Measurements from ENCODE around the gene NCLN.
"Not testable (repeated sequence)": the region's sequence is repeated elsewhere in the genome, so short reads cannot be mapped to it uniquely, and the experiment has no call there.

The NCLN gene

GRCh38 chr19:3193256-3194105 is 7.8 kb downstream of the NCLN start:
- no peak for DNase-seq
- intact Hi-C loops (cut with DNase I), result no loop called here

- intact Hi-C loops (cut with DNase I), result no loop called here
- DNase-seq, result no peak
These were observed 8.7 kb downstream of the NCLN start for GRCh38 chr19:3194106-3195087.

GRCh38 chr19:3196064-3196932 is 10.6 kb downstream of the NCLN start:
- DNase-seq, result no peak
- intact Hi-C loops (cut with DNase I), result no loop called here

DNA sequence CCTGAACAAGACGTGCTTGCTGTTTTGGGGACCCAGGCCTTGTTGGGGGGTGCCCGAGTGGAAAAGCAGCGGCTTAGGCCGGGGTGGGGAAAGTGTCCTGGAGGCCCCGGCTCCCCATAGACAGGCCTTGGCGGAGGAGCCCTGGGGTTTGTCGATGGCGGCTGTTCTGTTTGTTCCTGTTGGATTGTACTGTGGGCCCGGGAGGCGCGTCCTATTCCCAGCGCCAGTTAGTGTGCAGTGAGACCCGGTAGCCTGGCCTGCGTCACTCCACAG is 11.1 kb downstream of the NCLN start:
- intact Hi-C loops (cut with DNase I), result no loop called here
- no peak for DNase-seq

DNA sequence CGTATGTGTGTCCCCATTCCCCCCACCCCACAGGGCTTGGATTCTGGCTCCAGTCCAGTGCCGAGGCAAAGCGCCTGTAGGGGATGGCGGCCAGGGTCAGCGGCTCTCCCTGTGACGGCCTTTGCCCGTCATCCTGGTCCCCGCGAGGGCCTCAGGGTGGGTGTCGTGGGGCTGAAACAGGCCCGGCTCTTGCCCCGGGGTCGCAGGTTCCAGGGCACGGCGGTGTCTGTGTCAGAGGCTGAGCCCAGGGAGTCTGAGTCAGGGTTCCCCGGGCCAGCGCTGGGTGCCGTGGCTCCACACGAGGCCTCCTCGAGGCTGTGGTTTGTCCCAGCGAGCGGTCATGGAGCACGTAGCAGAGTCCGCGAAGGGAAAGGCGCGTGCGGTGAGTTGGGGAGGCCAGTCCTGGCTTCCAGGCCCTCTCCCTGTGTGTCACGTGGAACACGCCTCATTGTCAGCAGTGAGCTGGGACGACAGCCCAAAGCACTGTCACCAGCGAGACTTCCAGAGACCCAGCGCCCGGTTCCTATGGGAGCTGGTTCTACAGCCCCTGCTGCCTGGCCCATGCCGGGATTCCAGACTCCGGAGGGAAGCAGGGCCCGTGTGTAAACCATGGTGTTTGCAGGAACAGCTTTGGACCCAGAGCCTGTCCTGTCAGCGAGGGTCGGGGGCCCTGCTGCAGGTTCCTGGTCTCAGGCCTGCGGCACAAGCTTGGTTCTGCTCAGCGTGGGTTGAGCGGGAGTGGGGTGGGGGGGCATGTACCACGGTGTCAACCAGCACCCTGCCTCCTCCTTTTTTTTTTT is 13.4 kb downstream of the NCLN start:
- intact Hi-C loops (cut with DNase I), result no loop called here

GRCh38 chr19:3201072-3201700 is 15.5 kb downstream of the NCLN start:
- intact Hi-C loops (cut with DNase I), result no loop called here
- no peak for DNase-seq

More for the DNA sequence above, 13.4 kb downstream of the NCLN start:
- DNase-seq, result no peak

DNA sequence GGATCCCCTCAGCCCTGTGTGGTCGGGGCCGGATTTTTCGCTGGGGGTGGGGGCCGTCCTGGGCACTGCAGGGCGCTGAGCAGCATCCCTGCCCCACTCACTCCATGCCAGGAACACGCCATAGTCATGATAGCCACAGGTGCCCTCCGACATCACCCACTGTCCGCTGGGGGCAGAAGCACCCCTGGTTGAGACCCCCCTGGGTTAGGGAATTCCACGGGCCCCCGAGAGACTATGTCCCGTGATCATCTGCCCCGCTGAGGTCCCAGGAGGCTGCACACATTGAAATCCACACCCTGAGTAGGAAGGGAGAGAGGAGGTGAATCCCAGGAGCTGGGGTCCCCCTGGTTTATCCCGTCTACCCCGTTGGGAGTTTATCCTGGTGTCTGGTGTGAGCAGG is 16.2 kb downstream of the NCLN start:
- intact Hi-C loops (cut with DNase I), result no loop called here
- DNase-seq, result no peak

DNA sequence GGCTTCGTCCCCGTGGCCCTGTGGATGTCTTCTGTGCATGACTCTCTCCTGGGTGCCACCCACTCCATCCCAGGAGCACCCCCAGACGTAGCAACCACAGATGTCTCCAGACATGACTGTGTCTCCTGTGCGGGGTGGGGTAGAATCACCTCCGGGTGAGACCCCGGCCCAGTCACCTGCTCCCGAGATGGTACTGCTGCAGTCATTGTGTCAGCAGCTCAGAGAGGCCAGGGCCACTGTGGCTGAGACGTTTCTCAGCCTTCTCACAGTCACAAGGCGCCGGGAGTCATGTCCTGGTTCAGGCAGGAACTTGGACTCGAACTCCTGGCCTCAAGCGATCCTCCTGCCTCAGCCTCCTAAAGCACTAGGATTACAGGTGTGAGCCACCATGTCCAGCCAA is 16.6 kb downstream of the NCLN start:
- DNase-seq, result no peak
- intact Hi-C loops (cut with DNase I), result no loop called here

DNA sequence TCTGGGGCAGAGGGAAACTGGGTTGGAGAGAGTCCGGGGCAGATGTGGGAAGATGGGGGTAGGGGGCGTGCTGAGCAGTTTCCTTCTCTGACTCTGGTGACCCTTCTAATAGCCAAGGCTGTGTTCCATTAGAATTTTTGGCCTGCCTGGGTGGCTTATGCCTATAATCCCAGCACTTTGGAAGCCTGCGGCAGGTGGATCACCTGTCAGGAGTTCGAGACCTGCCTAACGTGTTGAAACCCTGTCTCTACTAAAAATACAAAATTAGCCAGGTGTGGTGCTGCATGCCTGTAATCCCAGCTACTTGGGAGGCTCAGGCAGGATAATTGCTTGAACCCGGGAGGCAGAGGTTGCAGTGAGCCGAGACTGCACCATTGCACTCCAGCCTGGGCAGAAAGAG is 17.2 kb downstream of the NCLN start:
- DNase-seq; intact Hi-C loops (cut with DNase I): not testable (repeated sequence)

DNA sequence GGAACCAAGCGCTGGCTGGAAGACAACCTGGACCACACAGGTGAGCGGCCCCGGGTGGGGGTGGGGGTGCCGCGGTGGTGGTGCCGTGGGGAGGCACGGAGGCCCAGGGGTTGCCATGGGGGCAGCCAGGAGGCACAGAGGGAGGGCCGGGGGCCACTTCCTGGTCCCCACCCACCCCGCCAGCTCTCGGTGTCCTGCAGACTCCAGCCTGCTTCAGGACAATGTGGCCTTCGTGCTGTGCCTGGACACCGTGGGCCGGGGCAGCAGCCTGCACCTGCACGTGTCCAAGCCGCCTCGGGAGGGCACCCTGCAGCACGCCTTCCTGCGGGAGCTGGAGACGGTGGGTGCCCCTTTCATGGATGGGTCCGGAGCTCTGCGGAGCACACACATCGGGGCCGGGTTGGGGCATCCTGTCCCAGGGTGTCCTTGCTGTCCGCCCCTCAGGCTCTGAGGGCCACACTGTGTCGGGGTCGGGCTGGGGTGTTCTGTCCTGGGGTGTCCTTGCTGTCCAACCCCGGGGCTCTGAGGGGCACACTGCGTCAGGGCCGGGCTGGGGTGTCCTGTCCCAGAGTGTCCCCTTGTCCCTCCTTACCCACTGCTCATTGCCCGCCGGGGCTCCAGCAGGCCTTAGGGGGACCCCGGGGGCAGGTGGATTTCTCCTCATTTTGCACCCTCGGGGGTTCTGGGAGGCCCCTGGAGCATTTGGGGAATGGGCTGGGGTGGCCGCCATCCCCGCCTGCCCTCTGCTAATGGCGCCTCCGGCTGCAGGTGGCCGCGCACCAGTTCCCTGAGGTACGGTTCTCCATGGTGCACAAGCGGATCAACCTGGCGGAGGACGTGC is 18.3 kb downstream of the NCLN start:
- DNase-seq, result no peak
- intact Hi-C loops (cut with DNase I), result no loop called here

DNA sequence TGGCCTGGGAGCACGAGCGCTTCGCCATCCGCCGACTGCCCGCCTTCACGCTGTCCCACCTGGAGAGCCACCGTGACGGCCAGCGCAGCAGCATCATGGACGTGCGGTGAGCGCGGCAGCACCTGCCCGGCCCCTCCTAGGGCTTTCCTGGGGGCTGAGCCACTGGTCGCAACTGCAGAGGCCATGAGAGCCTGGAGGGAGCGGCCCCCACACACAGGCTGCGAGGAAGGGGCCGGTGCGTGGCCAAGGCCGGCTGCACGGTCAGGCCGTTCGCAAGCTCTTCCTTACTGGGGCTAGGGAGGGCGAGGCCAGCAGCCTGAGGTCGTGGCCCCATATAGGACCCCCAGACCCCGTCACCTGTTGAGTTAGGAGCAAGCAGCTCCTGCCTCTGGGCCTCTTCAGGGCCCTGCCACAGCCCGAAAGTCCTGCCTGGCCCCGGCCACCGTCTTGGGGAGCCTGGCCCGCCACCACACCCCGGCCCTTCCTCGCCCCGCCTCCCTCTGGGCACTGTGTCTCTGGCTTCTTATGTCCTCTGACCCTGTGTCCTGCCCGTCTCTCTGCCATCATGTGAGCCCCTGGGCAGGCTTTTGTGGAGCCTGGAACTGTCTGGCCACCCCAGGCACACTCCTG is 19.0 kb downstream of the NCLN start:
- no peak for DNase-seq
- intact Hi-C loops (cut with DNase I), result no loop called here

GRCh38 chr19:3206216-3206953 is 20.7 kb downstream of the NCLN start:
- intact Hi-C loops (cut with DNase I), result no loop called here
- DNase-seq, result no peak

- intact Hi-C loops (cut with DNase I), result no loop called here
- DNase-seq, result no peak
These were observed 21.9 kb downstream of the NCLN start for GRCh38 chr19:3207461-3208242.

DNA sequence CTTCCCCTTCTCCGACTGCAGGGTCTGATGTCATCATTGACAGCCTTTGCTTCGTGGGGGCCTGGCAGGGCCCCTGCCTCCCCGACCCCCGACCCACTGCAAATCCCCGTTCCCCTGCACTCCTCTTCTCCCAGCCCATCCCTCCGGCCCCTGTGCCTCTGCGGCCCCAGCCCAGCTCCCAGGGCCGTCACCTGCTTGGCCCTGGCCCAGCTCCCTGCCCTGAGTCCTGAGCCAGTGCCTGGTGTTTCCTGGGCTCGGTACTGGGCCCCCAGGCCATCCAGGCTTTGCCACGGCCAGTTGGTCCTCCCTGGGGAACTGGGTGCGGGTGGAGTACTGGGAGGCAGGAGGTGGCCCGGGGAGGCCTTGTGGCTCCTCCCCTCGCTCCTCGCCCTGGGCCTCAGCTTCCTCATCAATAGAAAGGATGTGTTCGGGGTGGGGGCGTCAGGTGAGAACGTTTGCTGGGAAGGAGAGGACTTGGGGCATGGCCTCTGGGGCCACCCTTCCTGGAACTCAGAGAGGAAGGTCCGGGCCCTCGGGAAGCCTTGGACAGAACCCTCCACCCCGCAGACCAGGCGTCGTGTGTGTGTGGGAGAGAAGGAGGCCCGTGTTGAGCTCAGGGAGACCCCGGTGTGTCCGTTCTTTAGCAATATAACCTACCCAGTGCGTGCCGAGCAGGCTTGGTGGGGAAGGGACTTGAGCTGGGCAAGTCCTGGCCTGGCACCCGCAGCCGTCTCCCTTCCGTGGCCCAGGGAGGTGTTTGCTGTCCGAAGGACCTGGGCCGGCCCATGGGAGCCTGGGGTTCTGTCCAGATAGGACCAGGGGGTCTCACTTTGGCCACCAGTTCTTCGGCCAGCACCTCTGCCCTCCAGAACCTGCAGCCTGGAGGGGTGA is 22.8 kb downstream of the NCLN start:
- intact Hi-C loops (cut with DNase I), result no loop called here
- DNase-seq, result no peak

DNA sequence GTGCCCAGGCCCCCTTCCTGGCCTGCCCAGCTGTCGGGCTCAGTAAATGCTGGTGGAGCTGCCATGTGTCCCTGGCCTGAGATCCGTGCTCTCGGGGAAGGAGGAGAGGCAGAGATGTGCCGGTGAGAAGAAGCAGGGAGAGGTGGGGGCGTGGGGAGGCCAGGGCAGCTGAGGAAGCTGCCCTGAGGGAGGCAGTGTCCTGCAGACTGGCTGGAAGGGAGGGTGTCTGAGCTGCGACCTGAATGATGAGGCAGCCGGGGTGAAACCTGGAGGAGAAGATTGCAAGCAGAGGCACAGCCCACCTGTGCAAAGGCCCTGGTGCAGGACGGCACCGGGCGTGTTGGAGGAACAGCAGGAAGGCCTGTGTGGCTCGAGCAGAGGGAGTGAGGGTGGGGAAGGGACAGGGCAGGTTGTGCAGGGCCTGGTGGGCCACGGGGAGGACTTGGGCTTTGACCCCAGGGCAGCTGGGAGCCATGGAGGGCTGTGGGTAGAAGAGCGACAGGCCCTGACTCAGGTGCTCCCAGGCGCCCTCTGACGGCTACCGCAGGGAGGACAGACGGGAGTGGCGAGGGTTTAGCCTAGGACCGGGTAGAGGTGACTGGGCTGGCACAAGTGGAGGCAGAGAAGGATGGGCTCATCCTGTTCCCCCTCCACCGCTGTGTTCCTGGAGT is 24.8 kb downstream of the NCLN start:
- intact Hi-C loops (cut with DNase I), result no loop called here
- peak in 4 of 10 donors; percentile 39 to 57 (median 46) for DNase-seq

Data from posterior cingulate gyrus (tissue), 11 donors.